CD4-positive, CD25-positive, alpha-beta regulatory T cell (primary cell): ENCODE data around the gene CTTN. TPM values are rescaled to one million over a fixed set of nuclear protein-coding genes. Genes with fewer than 3 reads are reported as not detected.
A peak's percentile ranks its signal among the peaks of the same experiment; 100 is the strongest.

Experiments
- ATAC-seq, 2 donors: fragments of 150-1000 bp; cut with Tn5 transposase; one replicate each; pipeline ENCODE4 v1.10.0; 2021; ENCODE audit warnings: low read depth in 2 of 2, moderate number of reproducible peaks in 2 of 2, moderate library complexity in 1 of 2
- DNase-seq, 3 donors: peaks; one replicate each; pipeline versions ENCODE4 v3.0.0 to v3.0.0-alpha.2; 2012 to 2022; ENCODE audit warnings: mixed read lengths in 1 of 3
- H3K27ac ChIP-seq: one replicate; pipeline ENCODE4 v1.7.0; 2013; ENCODE audit warnings: mild to moderate bottlenecking, low read length; ENCODE audit not compliant: insufficient read depth, poor library complexity, severe bottlenecking
- H3K27me3 ChIP-seq: one replicate; pipeline ENCODE4 v1.7.0; 2013; ENCODE audit warnings: low read length; ENCODE audit not compliant: control insufficient read depth, insufficient read depth
- H3K36me3 ChIP-seq: one replicate; pipeline ENCODE4 v1.7.0; 2013; ENCODE audit warnings: mild to moderate bottlenecking, low read length, moderate library complexity; ENCODE audit not compliant: control insufficient read depth, insufficient read depth
- H3K4me1 ChIP-seq: 2 replicates; pipeline ENCODE4 v1.7.0; 2013; ENCODE audit warnings: mild to moderate bottlenecking, low read length; ENCODE audit not compliant: insufficient read depth, control insufficient read depth, poor library complexity, severe bottlenecking
- H3K4me3 ChIP-seq: one replicate; pipeline ENCODE4 v1.7.0; 2013; ENCODE audit warnings: low read depth, mild to moderate bottlenecking, low read length, moderate library complexity
- H3K9me3 ChIP-seq, 2 experiments: 1 replicate in 1 of 2; 2 replicates in 1 of 2; pipeline ENCODE4 v1.7.0; 2013; ENCODE audit warnings: low read length in 2 of 2, mild to moderate bottlenecking in 1 of 2, moderate library complexity in 1 of 2; ENCODE audit not compliant: control insufficient read depth in 2 of 2
- H3K27ac Mint-ChIP-seq, 3 donors: one replicate each; pipeline ENCODE4 v1.8.0; 2020 to 2022; ENCODE audit warnings: mild to moderate bottlenecking in 3 of 3, mixed read lengths in 3 of 3, moderate library complexity in 2 of 3
- H3K27me3 Mint-ChIP-seq: one replicate; pipeline ENCODE4 v1.8.0; 2022; ENCODE audit warnings: mild to moderate bottlenecking, mixed read lengths
- H3K36me3 Mint-ChIP-seq: one replicate; pipeline ENCODE4 v1.8.0; 2020; ENCODE audit warnings: mixed read lengths
- H3K4me1 Mint-ChIP-seq, 4 donors: one replicate each; pipeline ENCODE4 v1.8.0; 2020 to 2022; ENCODE audit warnings: mixed read lengths in 4 of 4, mild to moderate bottlenecking in 1 of 4
- H3K4me3 Mint-ChIP-seq, 4 donors: one replicate each; pipeline ENCODE4 v1.8.0; 2020 to 2022; ENCODE audit warnings: mild to moderate bottlenecking in 4 of 4, mixed read lengths in 4 of 4, moderate library complexity in 3 of 4
- H3K9me3 Mint-ChIP-seq, 7 donors: one replicate each; pipeline ENCODE4 v1.8.0; 2020 to 2022; ENCODE audit warnings: mixed read lengths in 7 of 7, mild to moderate bottlenecking in 3 of 7, moderate library complexity in 2 of 7
- polyA plus RNA-seq, 4 donors: library from polyadenylated mRNA; unstranded; fragments of 300-500 nt; fragmentation: Illumina TruSeq; gene quantifications; one replicate each; pipeline ENCODE4 v1.2.3, GENCODE V29; 2021
- total RNA-seq: library from RNA; stranded (reverse); gene quantifications from one replicate; pipeline ENCODE4 v1.2.3, GENCODE V29; 2022

CTTN gene
- total RNA-seq (5.4 TPM), polyA plus RNA-seq (under 1 TPM in 1 of 4 donors, not detected in 3; 0.37 TPM)

DNA sequence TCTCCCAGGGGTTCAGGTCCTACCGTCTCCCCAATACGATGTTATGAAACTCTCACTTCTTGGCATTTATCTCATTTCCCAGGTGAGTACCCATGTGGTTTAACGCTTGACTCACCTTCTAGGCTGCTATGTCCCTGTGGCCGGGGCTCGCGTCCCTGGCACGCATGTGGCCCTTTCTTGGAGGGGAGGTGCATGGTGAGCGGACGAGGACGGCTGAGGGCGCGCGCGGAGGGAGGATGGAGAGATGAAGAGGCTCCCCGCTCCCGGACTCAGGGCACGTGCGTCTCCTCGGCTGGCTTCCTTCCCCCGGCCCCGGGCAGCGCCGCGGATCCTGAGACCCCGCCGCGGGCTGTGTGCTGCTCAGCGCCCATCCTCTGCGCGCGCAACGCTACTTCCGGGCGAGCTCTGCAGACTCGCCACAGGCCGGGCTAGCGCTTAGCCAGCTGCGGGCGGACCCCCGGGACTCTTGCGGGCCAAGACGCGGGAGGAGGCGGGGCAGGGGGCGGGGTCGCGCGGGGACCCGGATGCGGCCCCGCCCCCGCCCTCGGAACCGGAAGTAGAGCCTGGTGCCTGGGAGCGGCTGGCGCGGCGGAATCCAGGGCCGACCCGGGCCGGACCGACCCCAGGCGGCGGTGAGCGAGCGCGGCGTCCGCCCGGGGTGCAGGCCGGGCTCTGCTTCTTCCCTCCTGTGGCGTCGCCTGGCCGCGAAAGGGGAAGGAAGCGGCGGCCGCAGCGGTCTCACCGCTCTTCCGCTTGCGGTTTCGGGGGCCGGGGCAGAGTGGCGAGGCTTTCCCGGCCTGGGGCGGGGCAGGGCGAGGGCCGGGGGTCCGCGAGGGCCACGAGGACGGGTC lies at the start of gene CTTN:
TSS of gene CTTN (plus strand) at position 547 of the 851 bp plus-strand sequence. CDS start 8,769 bp downstream, outside the sequence.
- H3K27me3 ChIP-seq = peaks cover 6% of the 10 kb centered on the region
- Mint-ChIP-seq H3K27ac (peak within 1 kb of the TSS in 1 of 3 donors; percentile 31), H3K9me3 (no peaks in the 10 kb centered on the region), H3K27me3 (peaks cover 38% of the 10 kb centered on the region), H3K4me3 (peak within 1 kb of the TSS; percentile 85 to 92 (median 90)), H3K4me1 (peaks cover 8 to 15% (median 11%) of the 10 kb centered on the region in 4 donors), H3K36me3 (no peaks in the 10 kb centered on the region)
- peak within 1 kb of the TSS; percentile 60 for H3K4me3 ChIP-seq
- peak; percentile 44 to 48 (median 47) for DNase-seq
- H3K9me3 ChIP-seq = no peaks in the 10 kb centered on the region
- peaks cover 21% of the 10 kb centered on the region for H3K4me1 ChIP-seq
- H3K27ac ChIP-seq = no peak within 1 kb of the TSS
- no peaks in the 10 kb centered on the region for H3K36me3 ChIP-seq
- ATAC-seq = peak; percentile 46 to 56

DNA sequence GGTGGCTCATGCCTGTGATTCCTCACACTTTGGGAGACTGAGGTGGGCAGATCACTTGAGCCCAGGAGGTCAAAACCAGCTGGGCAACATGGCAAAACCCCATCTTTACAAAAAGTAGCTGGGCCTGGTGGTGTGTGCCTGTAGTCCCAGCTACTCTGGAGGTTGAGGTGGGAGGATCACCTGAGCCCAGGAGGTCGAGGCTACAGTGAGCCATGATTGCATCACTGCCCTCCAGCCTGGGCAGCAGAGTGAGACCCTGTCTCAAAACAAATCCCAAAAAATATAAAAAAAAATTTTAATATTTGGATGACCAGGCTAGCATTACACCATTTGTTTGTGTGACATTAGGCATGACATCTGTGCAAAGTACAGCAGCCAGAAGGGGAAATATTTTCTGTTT lies 49.7 kb upstream of the CTTN start:
- DNase-seq (no peak), ATAC-seq (no peak)
- Mint-ChIP-seq H3K27me3 (no peaks in the 10 kb centered on the region), H3K9me3 (no peaks in the 10 kb centered on the region), H3K36me3 (peaks cover 41% of the 10 kb centered on the region), H3K27ac (no peak overlapping the region), H3K4me1 (no peaks in the 10 kb centered on the region), H3K4me3 (no peak overlapping the region)
- Histone ChIP-seq H3K27ac (no peak overlapping the region), H3K36me3 (peaks cover 62% of the 10 kb centered on the region), H3K4me1 (no peaks in the 10 kb centered on the region), H3K4me3 (no peak overlapping the region), H3K27me3 (no peaks in the 10 kb centered on the region), H3K9me3 (no peaks in the 10 kb centered on the region)

GRCh38 chr11:70351646-70352045 lies 46.7 kb upstream of the CTTN start:
- ATAC-seq (no peak), DNase-seq (no peak)
- H3K36me3 Mint-ChIP-seq = peaks cover 54% of the 10 kb centered on the region
- no peak overlapping the region for H3K27ac ChIP-seq
- H3K9me3 ChIP-seq = no peaks in the 10 kb centered on the region
- H3K4me3 Mint-ChIP-seq = no peak overlapping the region
- no peaks in the 10 kb centered on the region for H3K4me1 Mint-ChIP-seq
- H3K27ac Mint-ChIP-seq = peak overlapping the region in 1 of 3 donors; percentile 17
- H3K9me3 Mint-ChIP-seq = no peaks in the 10 kb centered on the region
- H3K4me1 ChIP-seq = no peaks in the 10 kb centered on the region
- H3K36me3 ChIP-seq = peaks cover 69% of the 10 kb centered on the region
- H3K27me3 Mint-ChIP-seq = peaks cover 4% of the 10 kb centered on the region
- H3K4me3 ChIP-seq = no peak overlapping the region
- H3K27me3 ChIP-seq = no peaks in the 10 kb centered on the region

DNA sequence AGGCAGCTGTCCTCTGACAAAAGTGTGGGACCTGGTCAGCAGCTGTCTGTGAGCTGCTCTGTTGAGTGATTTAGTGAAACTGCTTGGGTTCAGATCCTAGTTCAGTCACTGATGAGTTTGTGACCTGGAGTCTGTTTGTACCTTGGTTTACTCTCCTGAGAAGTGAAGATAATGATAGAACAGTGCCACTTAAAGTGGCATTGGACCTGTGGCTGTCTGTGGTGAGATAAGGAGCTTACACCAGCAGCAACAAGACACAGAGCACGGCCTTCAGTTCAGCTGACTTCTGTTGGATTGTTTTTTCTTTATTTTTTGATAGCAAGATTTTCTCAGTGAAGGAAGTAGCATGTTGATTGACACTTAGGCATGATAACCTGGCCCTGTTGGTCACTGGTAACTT lies 46.2 kb upstream of the CTTN start:
- Histone ChIP-seq H3K4me1 (no peaks in the 10 kb centered on the region), H3K27ac (no peak overlapping the region), H3K36me3 (peaks cover 70% of the 10 kb centered on the region), H3K4me3 (no peak overlapping the region), H3K9me3 (no peaks in the 10 kb centered on the region), H3K27me3 (no peaks in the 10 kb centered on the region)
- peaks cover 4% of the 10 kb centered on the region for H3K27me3 Mint-ChIP-seq
- DNase-seq = no peak
- H3K27ac Mint-ChIP-seq = peak overlapping the region in 1 of 3 donors; percentile 17
- no peaks in the 10 kb centered on the region for H3K9me3 Mint-ChIP-seq
- H3K36me3 Mint-ChIP-seq = peaks cover 58% of the 10 kb centered on the region
- ATAC-seq = no peak
- H3K4me1 Mint-ChIP-seq = no peaks in the 10 kb centered on the region
- H3K4me3 Mint-ChIP-seq = no peak overlapping the region

GRCh38 chr11:70352601-70353000 lies 45.7 kb upstream of the CTTN start:
- ATAC-seq (no peak), DNase-seq (no peak)
- no peaks in the 10 kb centered on the region for H3K4me1 ChIP-seq
- no peaks in the 10 kb centered on the region for H3K9me3 ChIP-seq
- no peak overlapping the region for H3K27ac ChIP-seq
- no peak overlapping the region for H3K4me3 ChIP-seq
- H3K27me3 ChIP-seq = no peaks in the 10 kb centered on the region
- Mint-ChIP-seq H3K4me3 (no peak overlapping the region), H3K27me3 (peaks cover 4% of the 10 kb centered on the region), H3K36me3 (peaks cover 60% of the 10 kb centered on the region), H3K27ac (peak overlapping the region in 1 of 3 donors; percentile 66), H3K4me1 (no peaks in the 10 kb centered on the region), H3K9me3 (no peaks in the 10 kb centered on the region)
- H3K36me3 ChIP-seq = peaks cover 67% of the 10 kb centered on the region

- Mint-ChIP-seq H3K4me3 (no peak overlapping the region), H3K9me3 (no peaks in the 10 kb centered on the region), H3K4me1 (no peaks in the 10 kb centered on the region), H3K27ac (no peak overlapping the region), H3K36me3 (peaks cover 59% of the 10 kb centered on the region), H3K27me3 (peaks cover 4% of the 10 kb centered on the region)
- Histone ChIP-seq H3K4me1 (no peaks in the 10 kb centered on the region), H3K4me3 (no peak overlapping the region), H3K9me3 (no peaks in the 10 kb centered on the region), H3K27me3 (no peaks in the 10 kb centered on the region), H3K27ac (no peak overlapping the region), H3K36me3 (peaks cover 65% of the 10 kb centered on the region)
- ATAC-seq (no peak), DNase-seq (no peak)
Measured at GRCh38 chr11:70353329-70353728, 45.0 kb upstream of the CTTN start.

- Histone ChIP-seq H3K4me1 (no peaks in the 10 kb centered on the region), H3K9me3 (no peaks in the 10 kb centered on the region), H3K36me3 (peaks cover 63% of the 10 kb centered on the region), H3K27ac (no peak overlapping the region), H3K4me3 (no peak overlapping the region), H3K27me3 (no peaks in the 10 kb centered on the region)
- Mint-ChIP-seq H3K27ac (no peak overlapping the region), H3K4me1 (no peaks in the 10 kb centered on the region), H3K9me3 (no peaks in the 10 kb centered on the region), H3K4me3 (no peak overlapping the region), H3K27me3 (peaks cover 4% of the 10 kb centered on the region), H3K36me3 (peaks cover 57% of the 10 kb centered on the region)
- ATAC-seq = no peak
- no peak for DNase-seq
Measured at GRCh38 chr11:70353900-70354568, 44.3 kb upstream of the CTTN start.
